ENCODE measurements around the gene HMCES.
A peak's percentile ranks its signal among the peaks of the same experiment; 100 is the strongest.

Gene HMCES, protein sequence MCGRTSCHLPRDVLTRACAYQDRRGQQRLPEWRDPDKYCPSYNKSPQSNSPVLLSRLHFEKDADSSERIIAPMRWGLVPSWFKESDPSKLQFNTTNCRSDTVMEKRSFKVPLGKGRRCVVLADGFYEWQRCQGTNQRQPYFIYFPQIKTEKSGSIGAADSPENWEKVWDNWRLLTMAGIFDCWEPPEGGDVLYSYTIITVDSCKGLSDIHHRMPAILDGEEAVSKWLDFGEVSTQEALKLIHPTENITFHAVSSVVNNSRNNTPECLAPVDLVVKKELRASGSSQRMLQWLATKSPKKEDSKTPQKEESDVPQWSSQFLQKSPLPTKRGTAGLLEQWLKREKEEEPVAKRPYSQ
- 67.5 to 83.7 (median 69.5) reads per million in 4 donors for total RNA-seq

DNA sequence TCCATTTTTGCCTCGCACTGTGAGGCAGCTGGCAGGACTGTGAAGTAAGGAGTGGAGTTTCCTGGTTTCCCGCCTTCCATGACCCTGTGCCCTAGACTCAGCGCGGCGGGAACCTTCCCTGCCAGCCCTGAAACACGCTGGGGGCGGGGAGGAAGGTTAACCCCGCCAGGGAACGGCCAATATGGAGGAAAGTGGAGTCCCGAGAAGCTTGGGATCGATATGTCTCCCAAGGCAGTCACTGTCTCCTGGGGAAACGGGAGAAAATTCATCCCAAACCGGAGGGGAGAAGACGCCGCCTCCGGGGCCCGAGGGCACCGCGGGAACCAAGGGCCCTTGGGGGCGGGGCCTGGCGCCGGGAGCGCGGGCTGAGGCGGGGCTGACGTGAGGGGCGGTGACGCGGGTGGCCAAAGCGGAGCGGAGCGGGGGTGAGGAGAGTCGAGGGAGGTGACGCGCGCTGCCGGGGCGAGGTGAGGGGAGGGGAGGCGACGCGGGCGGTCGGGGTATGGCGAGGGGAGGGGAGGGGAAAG lies at the start of gene HMCES:
Gene HMCES, plus strand, starts transcription at position 432 of the 527 bp plus-strand sequence. CDS start 863 bp downstream, outside the sequence.
- peak; percentile 91 to 95 (median 94) for DNase-seq

DNA sequence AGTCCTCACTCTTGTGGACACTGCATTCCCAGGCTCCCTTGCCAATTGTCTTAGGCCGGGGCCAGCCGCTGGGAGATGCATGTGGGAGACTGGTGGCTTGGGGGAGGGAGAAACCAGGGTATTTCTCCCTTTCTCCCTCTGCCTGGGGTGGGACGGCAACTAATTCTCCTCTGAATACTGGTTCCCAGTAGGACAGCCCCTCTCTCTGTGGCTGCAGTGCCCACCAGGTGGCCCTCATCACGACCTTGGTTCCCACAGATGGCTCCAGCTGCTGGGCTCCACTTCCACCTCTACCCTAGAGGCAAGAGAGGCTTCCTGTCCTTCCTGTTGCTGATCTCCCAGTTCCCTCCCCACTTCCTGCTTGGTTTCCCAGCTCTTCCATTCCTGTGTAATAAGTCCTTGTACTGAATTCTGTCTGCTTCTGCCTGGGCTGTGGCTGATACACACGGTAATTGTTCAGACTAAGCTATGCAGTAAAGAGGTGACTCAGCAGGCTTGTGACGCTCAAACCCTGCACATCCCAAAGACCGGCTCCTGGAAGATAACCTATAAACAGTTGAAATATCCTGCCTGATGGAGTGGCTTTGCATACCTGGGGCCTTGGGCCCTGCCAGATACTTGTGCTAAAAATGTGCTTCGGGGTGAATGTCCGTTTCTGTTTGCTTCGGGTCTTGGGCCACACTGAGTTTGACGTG lies 49.6 kb upstream of the HMCES start:
- DNase-seq, result no peak

DNA sequence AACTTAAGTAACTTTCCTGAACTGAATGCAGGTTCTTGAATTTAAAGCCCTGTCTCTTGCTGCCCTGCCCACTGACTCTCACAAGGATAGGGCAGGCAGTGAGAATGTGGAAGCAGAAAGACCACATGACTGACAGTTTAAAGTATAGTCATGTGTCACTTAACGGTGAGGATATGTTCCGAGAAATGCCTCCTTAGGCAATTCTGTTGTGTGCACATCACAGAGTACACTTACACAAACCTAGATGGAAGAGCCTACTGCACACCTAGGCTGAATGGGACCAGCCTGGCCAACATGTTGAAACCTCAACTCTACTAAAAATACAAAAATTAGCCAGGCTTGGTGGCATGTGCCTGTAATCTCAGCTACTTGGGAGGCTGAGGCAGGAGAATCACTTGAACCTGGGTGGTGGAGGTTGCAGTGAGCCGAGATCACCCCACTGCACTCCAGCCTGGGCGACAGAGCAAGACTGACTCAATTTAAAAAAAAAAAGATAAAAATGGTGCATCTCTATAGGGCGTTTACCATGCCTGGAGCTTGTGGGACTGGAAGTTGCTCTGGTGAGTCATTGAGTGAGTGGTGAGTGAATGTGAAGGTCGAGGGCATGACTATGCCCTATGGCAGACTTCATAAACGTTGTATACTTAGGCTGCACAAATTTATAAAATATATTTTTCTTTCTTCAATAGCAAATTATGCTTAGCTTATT lies 48.2 kb upstream of the HMCES start:
- DNase-seq, result peak in 1 of 5 donors; percentile 82

DNA sequence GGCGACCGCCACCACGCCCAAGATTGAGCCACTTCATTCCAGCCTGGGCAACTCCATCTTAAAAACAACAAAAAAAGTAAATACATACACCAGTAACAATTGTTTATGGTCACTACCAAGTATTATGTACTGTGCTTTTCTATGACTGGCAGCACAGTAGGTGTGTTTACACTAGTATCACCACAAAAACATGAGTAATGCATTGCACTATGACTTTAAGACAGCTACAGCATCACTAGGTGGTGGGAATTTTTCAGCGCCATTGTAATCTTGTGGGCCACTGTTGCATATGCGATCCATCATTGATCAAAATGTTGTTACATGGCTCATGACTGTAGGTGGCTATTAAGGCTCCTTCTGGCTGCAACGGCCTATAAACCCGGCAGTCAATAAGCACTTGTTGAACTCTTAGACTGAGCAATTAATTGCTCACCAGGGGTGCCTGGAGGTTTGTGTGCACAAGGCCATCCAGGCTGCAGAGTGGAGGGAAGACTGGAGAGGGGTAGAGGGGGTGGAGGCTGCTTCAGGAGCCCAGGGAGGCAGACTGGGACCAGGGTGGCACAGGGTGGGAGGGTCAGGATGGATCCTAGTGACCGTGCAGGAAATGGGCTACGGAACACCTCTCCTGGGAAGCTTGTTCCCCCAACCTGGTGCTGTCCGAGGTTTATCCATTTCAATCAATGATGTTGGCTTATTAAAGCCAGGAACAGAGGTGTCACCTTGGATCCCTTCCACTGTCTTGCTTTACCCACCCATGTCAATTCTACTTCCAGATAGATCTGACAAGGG lies 47.1 kb upstream of the HMCES start:
- DNase-seq, result no peak

DNA sequence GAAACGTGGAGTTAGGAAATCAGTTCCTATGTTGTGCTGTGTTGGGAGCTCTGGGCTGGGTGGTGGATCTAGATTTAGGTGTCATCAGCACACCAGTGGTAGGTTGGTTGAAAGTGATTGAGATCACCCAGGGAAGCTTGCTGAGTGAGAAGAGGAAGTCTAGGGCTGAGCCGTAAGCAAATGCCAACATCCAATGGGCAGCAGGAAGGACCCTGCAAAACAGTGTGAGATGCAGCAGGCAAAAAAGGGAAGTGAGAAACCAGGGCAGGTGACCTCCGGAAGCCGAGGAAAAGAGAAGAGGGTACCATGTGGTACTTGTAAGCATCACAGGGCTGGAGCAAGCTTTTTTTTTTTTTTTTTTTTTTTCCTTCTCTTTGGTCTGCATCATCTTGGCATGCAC lies 45.1 kb upstream of the HMCES start:
- peak in 1 of 5 donors; percentile 47 for DNase-seq

DNA sequence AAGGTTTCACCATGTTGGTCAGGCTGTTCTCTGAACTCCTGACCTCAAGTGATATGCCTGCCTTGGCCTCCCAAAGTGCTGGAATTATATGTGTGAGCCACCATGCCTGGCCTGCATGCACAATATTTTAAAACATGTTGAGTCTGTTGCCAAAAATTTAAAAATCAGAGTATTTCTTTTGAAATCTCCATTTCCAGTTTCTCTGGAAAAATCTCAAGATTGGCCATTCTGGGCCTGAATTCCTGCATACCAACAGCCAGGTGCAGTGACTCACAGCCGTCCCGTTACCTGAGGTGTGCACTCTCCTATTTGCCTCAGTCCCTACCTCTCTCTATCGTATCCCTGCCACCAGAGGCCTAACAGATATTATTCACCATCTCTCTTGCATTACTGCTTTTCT lies 44.2 kb upstream of the HMCES start:
- no peak for DNase-seq

DNA sequence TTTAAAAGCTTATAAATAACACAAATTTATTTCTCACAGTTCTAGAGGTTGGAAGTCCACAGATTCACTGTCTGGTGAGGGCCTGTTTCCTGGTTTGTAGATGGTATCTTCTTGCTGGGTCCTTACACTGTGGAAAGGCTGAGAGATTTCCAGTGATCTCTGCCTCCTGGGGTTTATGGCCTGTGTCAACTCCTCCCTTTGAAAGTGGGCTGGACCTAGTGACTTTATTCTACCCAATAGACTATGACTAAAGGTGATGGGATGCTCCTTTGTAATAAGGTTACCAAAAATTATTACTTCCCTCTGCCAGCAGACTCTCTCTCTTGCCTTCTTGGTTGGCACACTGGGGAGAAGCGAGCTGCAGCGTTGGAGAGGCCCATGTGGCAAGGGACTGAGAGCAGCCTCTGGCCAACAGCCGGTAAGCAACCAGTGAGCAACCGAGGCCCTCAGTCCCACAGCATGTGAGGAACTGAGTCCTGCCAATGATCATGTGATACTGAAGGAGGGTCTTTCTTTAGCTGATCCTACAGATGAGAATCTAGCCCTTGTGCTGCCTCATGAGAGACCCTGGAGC lies 43.2 kb upstream of the HMCES start:
- no peak for DNase-seq

DNA sequence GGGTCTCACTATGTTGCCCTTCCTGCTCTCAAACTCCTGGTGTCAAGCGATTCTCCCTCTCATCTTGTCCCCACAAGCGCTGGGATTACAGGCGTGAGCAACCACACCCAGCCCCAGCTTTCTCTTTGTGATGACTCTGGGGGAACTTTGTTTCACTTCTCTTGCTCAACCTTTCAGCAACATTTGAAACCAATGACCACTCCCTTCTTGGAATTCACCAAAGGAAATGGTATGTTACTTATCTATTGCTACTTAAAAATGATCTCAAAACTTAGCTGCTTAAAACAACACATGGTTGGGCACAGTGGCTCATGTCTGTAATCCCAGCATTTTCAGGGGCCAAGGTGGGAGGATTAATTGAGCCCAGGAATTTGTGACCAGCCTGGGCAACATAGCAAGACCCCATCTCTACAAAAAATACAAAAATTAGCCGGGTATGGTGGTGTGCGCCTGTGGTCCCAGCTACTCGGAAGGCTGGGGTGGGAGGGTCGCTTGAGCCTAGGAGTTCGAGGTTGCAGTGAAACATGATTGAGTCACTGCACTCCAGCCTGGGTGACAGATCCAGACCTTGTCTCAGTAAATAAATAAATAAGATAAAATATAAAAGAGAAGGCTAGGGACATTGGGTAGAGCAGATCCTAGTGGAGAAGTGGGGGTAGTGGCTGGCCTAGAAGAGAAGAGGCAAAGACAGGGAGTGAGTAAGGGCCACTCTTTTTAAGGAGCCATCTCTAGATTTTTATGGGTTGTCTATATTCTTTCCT lies 39.5 kb upstream of the HMCES start:
- peak in 1 of 5 donors; percentile 89 for DNase-seq

DNA sequence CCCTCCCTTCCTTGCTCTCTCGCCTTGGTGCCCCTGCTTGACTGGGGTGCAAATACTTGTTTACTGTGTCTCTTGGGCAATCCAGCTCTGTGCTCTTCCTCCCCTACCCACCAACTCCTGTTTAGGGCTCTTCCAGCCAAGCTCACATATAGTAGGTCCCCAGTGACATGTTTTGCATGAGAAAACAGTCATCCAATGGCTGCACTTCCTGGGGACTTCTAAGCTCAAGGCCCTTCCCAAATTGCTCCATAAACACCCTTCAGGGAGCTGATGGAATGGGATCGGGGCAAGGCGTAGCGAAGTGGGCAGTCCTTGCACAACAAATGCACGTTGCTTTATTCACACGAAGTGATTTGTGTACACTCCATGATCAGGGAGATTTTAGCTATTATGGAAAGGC lies 38.7 kb upstream of the HMCES start:
- no peak for DNase-seq

DNA sequence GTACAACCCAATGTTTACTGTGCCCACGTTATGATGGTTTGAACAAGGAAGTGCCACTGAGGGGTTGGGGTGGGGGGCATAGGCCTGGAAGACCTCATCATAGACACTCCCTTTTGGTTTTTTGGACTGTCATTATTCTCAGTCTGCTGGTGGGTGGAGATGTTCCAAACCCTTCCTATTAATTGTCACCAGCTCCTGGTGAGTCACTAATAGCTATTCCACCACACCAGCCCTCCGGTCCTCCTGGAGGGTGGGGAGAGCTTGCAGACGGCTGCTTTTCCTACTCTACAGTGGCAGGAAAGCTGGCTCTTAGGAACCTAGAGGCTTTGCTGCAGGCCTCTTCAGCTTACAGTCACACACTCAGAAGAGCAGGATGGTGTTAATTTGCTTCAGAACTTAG lies 38.2 kb upstream of the HMCES start:
- no peak for DNase-seq

DNA sequence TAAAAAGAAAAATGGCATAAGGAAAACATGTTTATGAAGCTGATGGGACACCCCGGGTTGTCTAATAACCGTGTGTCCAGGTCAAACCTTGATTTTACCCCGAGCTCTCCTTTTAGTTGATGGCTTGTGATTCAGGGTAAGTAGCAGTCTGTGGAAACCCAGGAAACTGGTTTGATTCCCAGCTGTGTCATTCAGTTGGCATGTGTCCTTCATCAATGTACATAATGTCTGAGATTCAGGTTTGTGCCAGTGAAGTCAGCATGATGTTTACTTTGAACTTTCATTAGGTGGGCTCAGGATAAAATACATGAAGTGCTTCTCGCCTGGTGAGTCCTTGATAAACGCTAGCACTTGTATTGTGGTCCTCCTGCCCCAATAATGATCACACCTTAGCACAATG lies 33.5 kb upstream of the HMCES start:
- DNase-seq, result no peak

DNA sequence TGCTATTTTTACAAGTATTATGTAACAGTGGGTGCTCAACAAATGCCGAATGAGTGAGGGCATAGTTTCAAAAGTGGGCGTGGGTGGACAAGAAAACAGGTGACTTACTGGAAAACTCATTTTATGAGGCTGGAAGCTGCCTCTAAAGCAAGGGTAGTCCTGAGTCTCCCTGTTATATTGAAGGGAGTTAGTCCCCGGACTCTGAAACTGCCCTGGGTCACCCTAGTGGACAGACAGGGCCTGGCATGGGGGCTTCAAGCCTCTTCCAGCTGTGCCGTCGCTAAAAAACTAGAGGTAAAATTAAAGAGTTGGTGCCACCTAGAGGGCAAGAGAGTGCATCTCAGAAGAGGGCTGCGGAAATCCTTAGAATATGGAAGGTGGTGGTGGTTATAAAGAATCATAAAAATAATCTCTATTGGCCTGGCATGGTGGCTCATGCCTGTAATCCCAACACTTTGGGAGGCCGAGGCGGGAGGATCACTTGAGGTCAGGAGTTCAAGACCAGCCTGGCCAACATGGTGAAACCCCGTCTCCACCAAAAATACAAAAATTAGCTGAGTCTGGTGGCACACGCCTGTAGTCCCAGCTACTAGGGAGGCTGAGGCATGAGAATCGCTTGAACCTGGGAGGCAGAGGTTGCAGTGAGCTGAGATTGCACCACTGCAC lies 32.9 kb upstream of the HMCES start:
- peak; percentile 33 to 86 (median 56) for DNase-seq

DNA sequence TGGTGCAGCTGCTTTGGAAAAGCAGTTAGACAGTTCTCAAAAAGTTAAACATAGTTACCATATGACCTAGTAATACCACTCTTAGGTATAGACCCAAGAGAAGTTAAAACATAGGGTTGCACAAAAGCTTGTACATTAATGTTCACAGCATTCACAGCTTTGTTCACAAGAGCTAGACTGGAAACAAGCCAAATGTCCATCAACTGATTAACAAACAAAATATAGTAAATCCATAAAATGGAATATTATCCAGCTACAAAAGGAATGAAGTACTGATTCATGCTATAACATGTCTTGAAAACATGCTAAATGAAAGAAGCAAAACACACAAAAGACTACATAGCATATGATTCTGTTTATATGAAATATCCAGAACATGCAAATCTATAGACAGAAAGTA lies 32.0 kb upstream of the HMCES start:
- no peak for DNase-seq

DNA sequence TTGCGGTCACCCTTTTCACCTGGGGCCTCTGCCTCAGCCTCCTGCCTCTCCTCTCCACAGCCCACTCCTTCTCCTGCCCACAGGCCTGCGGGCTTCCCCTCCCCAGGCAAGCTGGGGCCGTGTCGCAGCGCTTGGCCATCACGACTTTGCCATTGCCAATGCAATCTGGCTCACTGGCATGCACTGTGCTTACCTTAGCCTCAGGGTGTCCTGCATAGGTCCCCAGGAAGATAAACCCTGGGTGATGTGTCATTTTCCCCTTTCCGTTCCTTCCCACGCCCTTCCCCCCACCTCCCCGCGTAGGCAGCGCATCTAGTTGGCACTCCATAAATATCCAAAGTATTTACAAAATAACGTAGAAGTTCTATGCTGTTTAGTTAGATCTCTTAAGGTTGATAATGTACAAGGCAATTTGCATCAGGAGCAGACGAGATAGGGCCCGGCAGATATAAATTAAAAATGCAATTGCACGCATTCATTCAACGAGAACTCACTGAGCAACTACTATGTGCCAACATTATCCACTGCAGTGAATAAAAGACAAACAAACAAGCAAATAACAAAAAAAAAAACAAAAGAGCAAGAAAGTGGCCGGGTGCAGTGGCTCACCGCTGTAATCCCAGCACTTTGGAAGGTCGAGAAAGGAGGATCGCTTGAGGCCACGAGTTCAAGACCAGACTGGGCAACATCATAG lies 30.2 kb upstream of the HMCES start:
- DNase-seq, result no peak

DNA sequence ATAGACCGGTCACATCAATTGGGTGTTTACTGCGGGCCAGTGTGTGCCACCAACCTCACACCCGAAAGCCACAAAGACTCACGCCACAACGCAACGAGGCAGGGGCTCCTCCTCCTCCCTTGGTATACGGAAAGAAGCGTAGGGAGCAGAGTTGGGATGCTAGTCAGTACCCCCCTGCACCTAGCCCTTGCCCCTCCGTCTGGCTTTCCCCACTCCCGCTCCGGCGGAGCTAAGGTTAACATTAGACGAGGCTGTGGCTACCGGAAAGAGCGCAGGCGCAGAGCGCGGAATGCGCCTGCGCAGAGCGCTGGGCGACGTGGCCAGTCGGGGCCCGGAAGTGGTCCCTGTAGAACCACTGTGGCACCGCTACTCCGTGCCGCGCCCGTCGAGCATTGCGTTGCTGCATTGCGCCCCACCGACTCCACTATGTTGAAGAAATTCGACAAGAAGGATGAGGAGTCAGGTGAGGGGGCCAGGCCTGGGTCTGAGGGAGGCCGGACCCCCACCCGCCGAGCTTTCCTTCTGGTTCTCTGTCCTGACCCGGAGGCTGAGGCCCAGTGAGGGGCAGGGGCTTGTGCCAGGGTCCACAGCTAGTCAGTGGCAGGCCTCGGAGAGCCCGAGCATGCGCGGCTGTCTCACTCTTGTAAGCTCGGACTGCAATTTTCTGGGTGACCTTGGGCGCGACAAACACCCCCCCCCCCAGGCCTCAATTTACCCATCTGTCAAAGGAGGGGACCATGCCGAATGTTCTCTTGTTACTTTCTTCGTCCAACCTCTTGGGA lies 29.2 kb upstream of the HMCES start, which contains the start of gene COPG1:
Gene COPG1, plus strand, starts transcription at position 323 of the 782 bp plus-strand sequence. Its CDS starts 104 bp downstream, at position 427.
- DNase-seq, result peak; percentile 73 to 95 (median 79)

DNA sequence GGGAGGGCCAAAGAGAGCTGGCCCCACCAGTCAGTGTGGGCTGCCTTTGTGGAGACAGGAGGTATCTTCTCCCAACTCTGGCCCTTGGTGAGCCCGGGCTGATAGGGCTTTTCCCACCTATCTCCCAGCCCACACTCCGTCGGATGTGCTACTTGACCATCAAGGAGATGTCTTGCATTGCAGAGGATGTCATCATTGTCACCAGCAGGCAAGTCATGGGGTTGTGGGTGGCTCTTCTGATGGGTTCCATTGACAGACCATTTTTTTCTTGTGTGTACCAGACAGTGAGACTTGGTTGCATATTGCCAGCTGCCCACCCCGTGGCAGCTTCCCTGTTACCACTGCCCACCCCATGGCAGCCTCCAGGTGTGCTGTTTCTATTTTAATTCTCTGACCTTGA lies 25.9 kb upstream of the HMCES start:
- no peak for DNase-seq

DNA sequence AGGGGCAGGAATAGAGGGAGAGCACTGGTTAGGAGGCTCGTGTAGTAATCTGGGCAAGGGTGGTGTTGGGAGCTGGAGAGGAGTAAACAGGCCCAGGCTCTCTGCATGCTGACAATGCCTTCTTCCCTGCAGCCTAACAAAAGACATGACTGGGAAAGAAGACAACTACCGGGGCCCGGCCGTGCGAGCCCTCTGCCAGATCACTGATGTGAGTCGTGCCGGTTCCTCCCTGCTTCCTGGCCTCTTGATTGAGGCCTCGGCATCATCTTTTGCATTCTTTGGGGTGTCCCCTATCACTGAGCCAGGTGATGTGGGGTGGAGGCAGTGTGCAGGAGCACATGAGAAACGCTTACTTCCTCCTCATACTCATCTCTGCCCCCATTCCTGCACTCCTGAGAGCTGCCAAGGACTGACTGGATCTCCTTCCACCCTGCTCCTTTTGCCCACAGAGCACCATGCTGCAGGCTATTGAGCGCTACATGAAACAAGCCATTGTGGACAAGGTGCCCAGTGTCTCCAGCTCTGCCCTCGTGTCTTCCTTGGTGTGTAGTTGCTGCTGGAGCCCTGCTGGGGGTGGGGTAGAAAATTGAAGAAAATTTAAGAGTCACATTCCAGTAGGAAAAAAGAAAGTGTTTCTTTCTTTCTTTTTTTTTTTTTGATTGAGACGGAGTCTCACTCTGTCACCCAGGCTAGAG lies 24.0 kb upstream of the HMCES start:
- DNase-seq, result no peak

DNA sequence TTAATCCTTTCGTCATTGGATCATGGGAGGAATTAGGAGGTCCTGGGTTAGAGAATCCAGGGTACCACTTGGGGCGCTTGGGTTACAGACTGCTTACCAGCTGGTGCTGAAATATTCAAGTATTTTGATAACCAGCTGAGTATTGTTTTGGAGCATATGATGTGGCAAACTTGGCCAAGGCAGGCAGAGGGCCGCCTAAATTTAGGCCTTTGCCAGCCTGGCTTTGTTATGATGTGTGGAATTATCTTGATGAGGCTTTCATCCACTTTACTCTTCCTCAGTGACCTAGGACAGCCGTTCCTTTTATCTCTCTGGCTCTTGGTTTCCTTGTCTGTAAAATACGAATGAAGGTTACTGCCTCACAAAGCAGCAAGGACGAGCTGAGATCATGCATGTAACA lies 22.4 kb upstream of the HMCES start:
- DNase-seq, result no peak
